Glutamatergic neuron (in vitro differentiated cells): ENCODE data around the gene APC2. TPM values are rescaled to one million over a fixed set of nuclear protein-coding genes. Genes with fewer than 3 reads are reported as not detected.
"Not testable (repeated sequence)": the region's sequence is repeated elsewhere in the genome, so short reads cannot be mapped to it uniquely, and the experiment has no call there.

ENCODE experiments used
- DNase-seq: peaks from one replicate; pipeline ENCODE4 v3.0.0; 2022
- H3K27ac Mint-ChIP-seq: one replicate; pipeline ENCODE4 v1.8.0; 2020; ENCODE audit warnings: mild to moderate bottlenecking, mixed read lengths, inconsistent platforms; ENCODE audit not compliant: unreplicated experiment
- H3K27me3 Mint-ChIP-seq: one replicate; pipeline ENCODE4 v1.8.0; 2020; ENCODE audit warnings: mild to moderate bottlenecking, moderate library complexity, mixed read lengths, inconsistent platforms; ENCODE audit not compliant: unreplicated experiment
- H3K36me3 Mint-ChIP-seq: one replicate; pipeline ENCODE4 v1.8.0; 2020; ENCODE audit warnings: mild to moderate bottlenecking, mixed read lengths, inconsistent platforms; ENCODE audit not compliant: unreplicated experiment
- H3K4me1 Mint-ChIP-seq: one replicate; pipeline ENCODE4 v1.8.0; 2020; ENCODE audit warnings: mild to moderate bottlenecking, low read depth, mixed read lengths, inconsistent platforms; ENCODE audit not compliant: unreplicated experiment
- H3K4me3 Mint-ChIP-seq: one replicate; pipeline ENCODE4 v1.8.0; 2020; ENCODE audit warnings: mild to moderate bottlenecking, mixed read lengths, inconsistent platforms; ENCODE audit not compliant: unreplicated experiment
- H3K9me3 Mint-ChIP-seq: one replicate; pipeline ENCODE4 v1.8.0; 2020; ENCODE audit warnings: mild to moderate bottlenecking, moderate library complexity, mixed read lengths, inconsistent platforms; ENCODE audit not compliant: unreplicated experiment
- CTCF ChIP-seq: fragments of 200-600 bp; sonication (generic); IDR thresholded peaks from one replicate; pipeline ENCODE4 v1.5.0; 2021; ENCODE audit not compliant: partially characterized antibody, unreplicated experiment
- total RNA-seq: library from RNA; stranded (reverse); fragmentation: NEBNext Ultra II Directional; extraction: Animal tissue kit (Norgen Biotek cat#: 25700); gene quantifications from one replicate; pipeline ENCODE4 v1.2.1, GENCODE V29; 2021; ENCODE audit not compliant: unreplicated experiment

Gene APC2
- total RNA-seq, 1 donor from 2014 or later, result 371 TPM

GRCh38 chr19:1496714-1497577 is 47.0 kb downstream of the APC2 start:
- peaks cover 5% of the 10 kb centered on the region for H3K9me3 Mint-ChIP-seq
- peak overlapping the region; percentile 75 for H3K27ac Mint-ChIP-seq
- no peak overlapping the region for H3K4me3 Mint-ChIP-seq
- DNase-seq, result no peak
- no peak for TF ChIP-seq CTCF
- H3K27me3 Mint-ChIP-seq, result peaks cover 7% of the 10 kb centered on the region
- H3K36me3 Mint-ChIP-seq, result no peaks in the 10 kb centered on the region
- peaks cover 7% of the 10 kb centered on the region for H3K4me1 Mint-ChIP-seq

DNA sequence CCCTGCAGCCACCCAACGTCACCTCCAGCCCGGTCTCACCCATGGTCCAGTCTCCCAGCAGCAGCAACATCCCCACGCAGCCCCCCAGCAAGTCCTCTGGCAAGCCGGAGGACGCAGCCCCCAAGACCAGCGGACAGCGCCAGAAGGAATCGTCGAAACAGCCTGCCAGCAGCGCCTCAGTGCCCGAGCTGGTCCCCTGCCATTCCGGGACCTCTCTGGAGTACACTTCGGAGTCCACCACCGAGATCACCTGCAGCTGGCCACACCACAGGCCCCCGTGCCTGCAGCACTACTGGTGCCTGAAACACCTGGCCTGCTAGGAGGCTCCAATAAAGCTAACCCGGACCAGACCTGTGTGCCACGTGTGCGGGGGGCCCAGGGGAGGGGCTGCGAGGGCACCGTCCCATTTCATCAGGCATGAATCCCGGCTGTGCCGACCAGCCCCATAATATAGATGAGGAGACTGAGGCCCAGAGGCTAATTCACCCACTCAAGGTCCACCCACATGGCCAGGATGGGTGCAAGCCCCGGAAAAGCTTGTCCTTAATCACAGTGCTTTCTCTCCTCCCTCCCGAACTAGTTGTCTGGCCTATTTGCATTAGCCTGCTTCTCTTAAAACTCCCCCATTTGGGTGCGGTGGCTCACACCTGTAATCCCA is 47.8 kb downstream of the APC2 start:
- Mint-ChIP-seq H3K36me3 (no peaks in the 10 kb centered on the region), H3K9me3 (peaks cover 6% of the 10 kb centered on the region), H3K4me3 (no peak overlapping the region), H3K27ac (peak overlapping the region; percentile 73), H3K27me3 (peaks cover 7% of the 10 kb centered on the region), H3K4me1 (peaks cover 7% of the 10 kb centered on the region)
- DNase-seq, result no peak
- TF ChIP-seq CTCF, result no peak

DNA sequence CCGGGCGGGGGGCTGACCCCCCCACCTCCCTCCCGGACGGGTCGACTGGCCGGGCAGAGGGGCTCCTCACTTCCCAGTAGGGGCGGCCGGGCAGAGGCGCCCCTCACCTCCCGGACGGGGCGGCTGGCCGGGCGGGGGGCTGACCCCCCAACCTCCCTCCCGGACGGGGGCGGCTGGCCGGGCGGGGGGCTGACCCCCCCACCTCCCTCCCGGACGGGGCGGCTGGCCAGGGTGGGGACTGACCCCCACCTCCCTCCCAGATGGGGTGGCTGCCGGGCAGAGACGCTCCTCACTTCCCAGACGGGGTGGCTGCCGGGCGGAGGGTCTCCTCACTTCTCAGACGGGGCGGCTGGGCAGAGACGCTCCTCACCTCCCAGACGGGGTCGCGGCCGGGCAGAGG is 49.3 kb downstream of the APC2 start:
- DNase-seq, H3K4me3 Mint-ChIP-seq, H3K4me1 Mint-ChIP-seq, H3K27ac Mint-ChIP-seq, H3K9me3 Mint-ChIP-seq, H3K36me3 Mint-ChIP-seq: not testable (repeated sequence)
- H3K27me3 Mint-ChIP-seq, result peaks cover 13% of the 10 kb centered on the region

- no peak overlapping the region for H3K4me3 Mint-ChIP-seq
- peaks cover 8% of the 10 kb centered on the region for H3K9me3 Mint-ChIP-seq
- H3K27me3 Mint-ChIP-seq, result peaks cover 21% of the 10 kb centered on the region
- H3K36me3 Mint-ChIP-seq, result no peaks in the 10 kb centered on the region
- DNase-seq, result no peak
- peak overlapping the region; percentile 28 for H3K27ac Mint-ChIP-seq
- H3K4me1 Mint-ChIP-seq, result no peaks in the 10 kb centered on the region
- no peak for TF ChIP-seq CTCF
Measured at GRCh38 chr19:1501200-1501595, 51.3 kb downstream of the APC2 start.

- Mint-ChIP-seq H3K9me3 (peaks cover 10% of the 10 kb centered on the region), H3K4me1 (no peaks in the 10 kb centered on the region), H3K36me3 (no peaks in the 10 kb centered on the region), H3K27ac (no peak overlapping the region), H3K27me3 (peaks cover 21% of the 10 kb centered on the region), H3K4me3 (no peak overlapping the region)
- no peak for TF ChIP-seq CTCF
- DNase-seq, result no peak
Measured at GRCh38 chr19:1502433-1503088, 52.6 kb downstream of the APC2 start.
